ENCODE measurements around the gene ARHGAP28.

DNA sequence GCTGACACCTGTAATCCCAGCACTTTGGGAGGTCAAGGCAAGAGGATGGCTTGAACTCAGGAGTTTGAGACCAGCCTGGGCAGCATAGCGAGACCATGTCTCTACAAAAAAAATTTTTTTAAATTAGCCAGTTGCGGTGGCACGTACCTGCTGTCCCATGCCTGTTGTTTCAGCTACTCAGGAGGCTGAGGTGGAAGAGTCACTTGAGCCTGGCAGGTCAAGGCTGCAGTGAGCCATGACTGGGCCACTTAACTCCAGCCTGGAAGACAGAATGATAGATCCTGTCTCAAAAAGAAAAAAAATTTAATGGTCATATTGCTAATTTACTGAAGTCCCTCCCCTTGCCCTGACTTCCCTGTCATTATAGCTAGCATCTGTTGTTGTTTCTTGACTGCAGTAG lies 112.6 kb downstream of the ARHGAP28 start:
- TF ChIP-seq GATAD2A (CRISPR knock-in tag; IDR thresholded peaks at IDR 0.05) (no peak), JUND (CRISPR knock-in tag; IDR thresholded peaks at IDR 0.05) (no peak), FOXM1 (CRISPR knock-in tag; IDR thresholded peaks at IDR 0.05) (no peak), ZFP37 (CRISPR knock-in tag; IDR thresholded peaks at IDR 0.05; ENCODE audit: borderline replicate concordance) (no peak), TARDBP (CRISPR knock-in tag; IDR thresholded peaks at IDR 0.05) (no peak), ZBTB33 (CRISPR knock-in tag; IDR thresholded peaks at IDR 0.05) (no peak), CHCHD3 (CRISPR knock-in tag; IDR thresholded peaks at IDR 0.05) (no peak), CCAR2 (optimal IDR thresholded peaks at IDR 0.05; ENCODE audit: low read depth, low read length) (no peak), GTF2F1 (IDR thresholded peaks at IDR 0.05; ENCODE audit: low read length) (no peak), CTCF (CRISPR knock-in tag; IDR thresholded peaks at IDR 0.05) (no peak), ATRX (CRISPR knock-in tag; IDR thresholded peaks at IDR 0.05; ENCODE audit: borderline replicate concordance) (no peak)
- TF ChIP-seq, protein P1, sequence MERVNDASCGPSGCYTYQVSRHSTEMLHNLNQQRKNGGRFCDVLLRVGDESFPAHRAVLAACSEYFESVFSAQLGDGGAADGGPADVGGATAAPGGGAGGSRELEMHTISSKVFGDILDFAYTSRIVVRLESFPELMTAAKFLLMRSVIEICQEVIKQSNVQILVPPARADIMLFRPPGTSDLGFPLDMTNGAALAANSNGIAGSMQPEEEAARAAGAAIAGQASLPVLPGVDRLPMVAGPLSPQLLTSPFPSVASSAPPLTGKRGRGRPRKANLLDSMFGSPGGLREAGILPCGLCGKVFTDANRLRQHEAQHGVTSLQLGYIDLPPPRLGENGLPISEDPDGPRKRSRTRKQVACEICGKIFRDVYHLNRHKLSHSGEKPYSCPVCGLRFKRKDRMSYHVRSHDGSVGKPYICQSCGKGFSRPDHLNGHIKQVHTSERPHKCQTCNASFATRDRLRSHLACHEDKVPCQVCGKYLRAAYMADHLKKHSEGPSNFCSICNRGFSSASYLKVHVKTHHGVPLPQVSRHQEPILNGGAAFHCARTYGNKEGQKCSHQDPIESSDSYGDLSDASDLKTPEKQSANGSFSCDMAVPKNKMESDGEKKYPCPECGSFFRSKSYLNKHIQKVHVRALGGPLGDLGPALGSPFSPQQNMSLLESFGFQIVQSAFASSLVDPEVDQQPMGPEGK (CRISPR knock-in tag; IDR thresholded peaks at IDR 0.05) = no peak

Data from HepG2 (cell line).